ENCODE results near the gene CNP.

- TF ChIP-seq CTCF (IDR thresholded peaks at IDR 0.05) (no peak), POLR2A (IDR thresholded peaks at IDR 0.05) (no peak)
Observed at GRCh38 chr17:42000413-42001133, 34.0 kb downstream of the CNP start.
